ENCODE data around the gene ARHGAP1. TPM values are rescaled to one million over a fixed set of nuclear protein-coding genes. Genes with fewer than 3 reads are reported as not detected.

ARHGAP1 gene
- total RNA-seq, 2 experiments from 2014 or later = 45.1 to 46.8 TPM

DNA sequence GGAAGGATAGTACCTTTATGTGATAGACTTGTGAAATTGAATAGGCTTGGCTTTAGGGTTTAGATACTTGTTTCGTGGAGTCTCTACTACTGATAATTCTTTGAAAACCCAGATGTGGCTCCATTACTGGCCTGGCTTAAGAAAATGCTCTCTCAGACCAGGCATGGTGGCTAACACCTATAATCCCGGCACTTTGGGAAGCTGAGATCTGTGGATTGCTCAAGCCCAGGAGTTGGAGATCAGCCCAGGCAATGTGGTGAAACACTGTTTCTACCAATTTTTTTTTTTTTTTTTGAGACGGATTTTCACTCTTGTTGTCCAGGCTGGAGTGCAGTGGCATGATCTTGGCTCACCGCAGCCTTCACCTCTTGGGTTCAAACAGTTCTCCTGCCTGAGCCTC is 42.2 kb downstream of the ARHGAP1 start:
- H3K27me3 Mint-ChIP-seq = no peaks in the 10 kb centered on the region
- DNase-seq = no peak
- H3K36me3 Mint-ChIP-seq = peaks cover 2% of the 10 kb centered on the region
- H3K27ac Mint-ChIP-seq = no peak overlapping the region
- no peak overlapping the region for H3K4me3 Mint-ChIP-seq
- no peaks in the 10 kb centered on the region for H3K4me1 Mint-ChIP-seq
- H3K9me3 Mint-ChIP-seq = no peaks in the 10 kb centered on the region

DNA sequence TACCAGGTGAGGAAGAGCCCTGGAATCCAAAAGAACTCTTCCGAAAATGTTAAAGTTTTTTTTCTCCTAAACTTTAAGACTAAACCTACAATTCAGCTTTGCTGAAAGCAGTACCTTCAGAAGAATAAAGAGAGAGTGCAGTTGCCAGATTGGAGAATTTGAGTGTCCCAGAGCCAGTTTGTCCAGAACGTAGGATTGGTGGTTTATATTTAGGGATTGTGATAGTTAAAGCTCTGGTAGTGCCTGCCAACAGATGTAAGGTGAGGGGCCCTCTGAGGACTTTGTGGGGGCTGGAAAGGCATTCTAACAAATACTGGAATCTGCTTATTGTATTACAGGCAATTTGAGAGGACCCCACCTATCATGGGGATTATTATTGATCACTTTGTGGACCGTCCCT is 43.2 kb downstream of the ARHGAP1 start:
- Mint-ChIP-seq H3K4me3 (no peak overlapping the region), H3K36me3 (peaks cover 2% of the 10 kb centered on the region), H3K27ac (no peak overlapping the region), H3K27me3 (no peaks in the 10 kb centered on the region), H3K9me3 (no peaks in the 10 kb centered on the region), H3K4me1 (no peaks in the 10 kb centered on the region)
- no peak for DNase-seq

GRCh38 chr11:46655631-46656030 is 44.8 kb downstream of the ARHGAP1 start:
- H3K9me3 Mint-ChIP-seq = no peaks in the 10 kb centered on the region
- no peak for DNase-seq
- no peak overlapping the region for H3K27ac Mint-ChIP-seq
- no peaks in the 10 kb centered on the region for H3K4me1 Mint-ChIP-seq
- peaks cover 2% of the 10 kb centered on the region for H3K36me3 Mint-ChIP-seq
- H3K4me3 Mint-ChIP-seq = no peak overlapping the region
- no peaks in the 10 kb centered on the region for H3K27me3 Mint-ChIP-seq

DNA sequence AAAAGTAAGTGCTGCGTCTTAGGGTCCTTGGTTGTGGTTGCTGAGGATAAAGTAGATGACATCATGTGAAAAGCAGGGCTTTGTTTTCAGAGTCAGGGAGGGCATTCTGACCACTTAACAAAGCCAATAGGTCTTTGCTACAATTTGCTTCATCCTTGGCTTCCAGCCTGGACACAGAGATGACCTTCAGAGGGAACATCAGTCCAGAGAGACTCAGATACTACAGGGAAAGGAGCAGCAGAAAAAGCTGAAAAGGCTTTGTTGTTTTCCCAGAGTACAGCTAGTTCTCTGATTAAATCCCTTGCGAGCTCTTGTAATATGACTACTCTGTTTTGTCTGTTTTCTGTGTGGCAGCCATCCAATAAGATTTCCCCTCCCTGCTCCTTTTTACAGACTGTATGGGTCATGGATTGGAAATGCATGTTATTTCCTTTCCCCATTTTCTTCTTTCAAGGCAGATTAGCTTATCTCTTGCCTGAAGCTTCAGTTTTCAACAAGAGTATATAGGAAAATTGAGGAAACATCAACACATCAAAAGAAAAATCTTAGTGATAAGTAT is 51.2 kb downstream of the ARHGAP1 start:
- no peaks in the 10 kb centered on the region for H3K27me3 Mint-ChIP-seq
- H3K36me3 Mint-ChIP-seq = peaks cover 4% of the 10 kb centered on the region
- no peaks in the 10 kb centered on the region for H3K9me3 Mint-ChIP-seq
- DNase-seq = no peak
- no peak overlapping the region for H3K4me3 Mint-ChIP-seq
- H3K27ac Mint-ChIP-seq = peak overlapping the region; percentile 23
- H3K4me1 Mint-ChIP-seq = no peaks in the 10 kb centered on the region

DNA sequence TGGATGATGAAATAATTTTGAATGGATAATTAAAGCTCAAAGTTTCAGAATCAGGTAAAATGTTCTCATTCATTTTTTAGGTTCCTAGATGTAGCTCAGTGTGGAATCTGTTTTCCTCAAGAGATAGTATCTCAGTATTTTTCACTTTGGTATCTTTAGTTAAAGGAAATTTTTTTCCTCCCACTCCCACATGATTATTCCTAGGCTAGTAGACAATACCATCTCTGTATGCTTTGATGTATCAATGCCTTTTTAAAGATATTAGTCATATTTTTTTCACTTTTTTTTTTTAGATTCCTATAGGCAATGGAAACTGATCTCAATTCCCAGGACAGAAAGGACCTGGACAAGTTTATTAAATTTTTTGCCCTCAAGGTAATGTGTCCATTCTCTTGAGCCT is 56.4 kb downstream of the ARHGAP1 start:
- Mint-ChIP-seq H3K27ac (no peak overlapping the region), H3K36me3 (peaks cover 32% of the 10 kb centered on the region), H3K4me3 (no peak overlapping the region), H3K27me3 (no peaks in the 10 kb centered on the region), H3K4me1 (peaks cover 13% of the 10 kb centered on the region), H3K9me3 (peaks cover 3% of the 10 kb centered on the region)
- DNase-seq = no peak

- peaks cover 3% of the 10 kb centered on the region for H3K9me3 Mint-ChIP-seq
- no peaks in the 10 kb centered on the region for H3K27me3 Mint-ChIP-seq
- no peak overlapping the region for H3K27ac Mint-ChIP-seq
- peaks cover 32% of the 10 kb centered on the region for H3K36me3 Mint-ChIP-seq
- no peak overlapping the region for H3K4me3 Mint-ChIP-seq
- H3K4me1 Mint-ChIP-seq = peaks cover 13% of the 10 kb centered on the region
- DNase-seq = no peak
Observed at GRCh38 chr11:46643531-46643930, 56.9 kb downstream of the ARHGAP1 start.

DNA sequence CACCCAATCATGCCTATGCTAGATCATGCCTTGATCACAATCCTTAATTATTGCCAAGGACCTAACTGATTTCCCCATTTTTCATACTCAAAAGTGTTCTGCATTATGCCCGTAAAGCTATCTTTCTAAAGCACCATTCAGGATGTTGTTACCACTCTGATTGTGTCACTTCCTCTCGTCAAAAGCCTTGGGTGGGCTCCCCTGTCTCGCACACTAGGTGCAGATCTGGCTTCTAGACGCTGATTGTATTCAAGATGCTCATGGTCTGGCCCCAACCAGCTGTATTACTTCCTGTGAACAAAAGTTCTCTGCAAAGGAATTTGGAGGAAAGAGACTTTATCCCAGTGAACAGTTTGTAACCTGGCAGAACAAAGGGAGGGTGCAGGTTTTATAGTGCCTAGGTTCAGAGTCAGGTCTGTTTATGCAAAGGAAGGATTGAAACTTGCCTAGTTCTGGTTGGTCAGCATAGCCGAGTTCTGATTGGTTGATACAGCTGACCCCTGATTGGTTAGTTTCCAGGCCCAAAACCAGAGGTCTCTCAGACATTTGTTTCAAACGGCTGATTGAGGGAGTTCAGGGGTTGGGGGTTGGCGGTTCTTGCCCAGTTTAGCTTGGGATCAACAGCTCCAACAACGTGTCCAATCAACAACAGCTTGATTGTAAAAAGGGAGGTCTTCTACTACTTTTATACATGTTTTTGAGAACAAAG is 57.6 kb downstream of the ARHGAP1 start:
- Mint-ChIP-seq H3K4me3 (no peak overlapping the region), H3K27me3 (no peaks in the 10 kb centered on the region), H3K27ac (peak overlapping the region; percentile 3), H3K4me1 (peaks cover 13% of the 10 kb centered on the region), H3K36me3 (peaks cover 32% of the 10 kb centered on the region), H3K9me3 (peaks cover 3% of the 10 kb centered on the region)
- DNase-seq = no peak

- H3K9me3 Mint-ChIP-seq = peaks cover 3% of the 10 kb centered on the region
- H3K36me3 Mint-ChIP-seq = peaks cover 32% of the 10 kb centered on the region
- H3K4me3 Mint-ChIP-seq = no peak overlapping the region
- H3K27me3 Mint-ChIP-seq = no peaks in the 10 kb centered on the region
- peaks cover 13% of the 10 kb centered on the region for H3K4me1 Mint-ChIP-seq
- DNase-seq = no peak
- no peak overlapping the region for H3K27ac Mint-ChIP-seq
Observed at GRCh38 chr11:46641639-46642038, 58.8 kb downstream of the ARHGAP1 start.

GRCh38 chr11:46640036-46640788 is 60.2 kb downstream of the ARHGAP1 start:
- DNase-seq = no peak
- H3K27me3 Mint-ChIP-seq = no peaks in the 10 kb centered on the region
- H3K36me3 Mint-ChIP-seq = peaks cover 32% of the 10 kb centered on the region
- H3K27ac Mint-ChIP-seq = no peak overlapping the region
- H3K4me3 Mint-ChIP-seq = no peak overlapping the region
- H3K9me3 Mint-ChIP-seq = peaks cover 3% of the 10 kb centered on the region
- H3K4me1 Mint-ChIP-seq = peaks cover 13% of the 10 kb centered on the region

DNA sequence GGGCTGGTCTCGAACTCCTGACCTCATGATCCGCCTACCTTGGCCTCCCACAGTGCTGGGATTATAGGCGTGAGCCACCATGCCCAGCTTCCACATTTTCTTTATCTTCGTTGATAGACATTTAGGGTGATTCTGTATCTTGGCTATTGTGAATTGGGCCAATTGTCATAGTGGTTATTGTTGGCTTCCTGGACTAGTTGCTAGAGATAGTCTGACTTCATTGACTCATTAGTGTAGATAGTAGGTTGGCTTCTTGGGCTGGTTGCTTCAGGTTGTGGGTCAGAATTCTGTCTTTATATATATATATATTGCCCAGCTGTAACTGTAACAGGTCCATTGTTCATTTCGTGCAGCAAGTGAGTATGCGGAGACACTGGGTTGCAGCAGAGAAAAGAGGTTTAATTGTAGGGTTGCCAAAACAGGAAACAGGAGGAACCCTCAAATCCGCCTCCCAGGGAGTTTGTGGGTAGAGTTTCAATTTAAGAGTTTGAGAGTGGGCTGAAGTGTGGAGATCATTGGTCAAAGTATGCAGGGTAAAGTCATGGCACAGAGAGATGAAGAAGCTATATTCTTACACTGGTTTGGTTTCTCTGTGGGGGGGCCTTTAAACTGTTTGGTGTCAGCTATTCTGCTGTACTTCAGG is 61.1 kb downstream of the ARHGAP1 start:
- H3K9me3 Mint-ChIP-seq = peaks cover 3% of the 10 kb centered on the region
- no peaks in the 10 kb centered on the region for H3K27me3 Mint-ChIP-seq
- no peak for DNase-seq
- H3K36me3 Mint-ChIP-seq = peaks cover 31% of the 10 kb centered on the region
- no peak overlapping the region for H3K4me3 Mint-ChIP-seq
- peaks cover 13% of the 10 kb centered on the region for H3K4me1 Mint-ChIP-seq
- no peak overlapping the region for H3K27ac Mint-ChIP-seq

GRCh38 chr11:46637546-46637945 is 62.9 kb downstream of the ARHGAP1 start:
- Mint-ChIP-seq H3K9me3 (peaks cover 3% of the 10 kb centered on the region), H3K27me3 (no peaks in the 10 kb centered on the region), H3K4me1 (peaks cover 8% of the 10 kb centered on the region), H3K27ac (no peak overlapping the region), H3K36me3 (peaks cover 21% of the 10 kb centered on the region), H3K4me3 (no peak overlapping the region)
- DNase-seq = no peak

DNA sequence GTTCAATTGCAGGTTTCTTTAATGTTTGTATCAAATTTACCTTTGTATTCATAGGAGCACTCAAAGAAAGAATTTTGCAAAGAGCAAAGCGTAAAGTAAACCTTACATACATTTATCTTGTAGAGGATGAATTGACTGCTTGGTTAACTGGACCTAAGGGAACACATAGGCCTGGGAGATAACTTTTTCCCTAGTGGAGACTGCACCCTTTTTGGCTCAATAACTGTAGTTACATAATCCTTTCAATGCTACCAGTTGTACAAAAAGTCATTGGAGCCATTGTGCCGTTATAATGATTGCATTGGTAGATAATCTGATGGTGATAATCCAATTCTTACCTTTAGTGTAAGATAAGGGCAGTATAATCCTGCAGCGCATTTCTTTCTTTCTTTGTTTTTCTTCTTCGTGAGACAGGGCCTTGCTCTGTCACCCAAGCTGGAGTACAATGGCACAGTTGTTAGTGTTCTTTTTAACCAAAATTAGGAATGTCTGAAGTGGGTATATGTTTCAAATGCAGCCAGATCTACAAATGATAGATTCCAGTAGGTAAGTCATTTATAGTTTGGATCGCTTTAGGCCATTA is 64.8 kb downstream of the ARHGAP1 start:
- no peak for DNase-seq
- Mint-ChIP-seq H3K4me3 (no peak overlapping the region), H3K4me1 (peaks cover 7% of the 10 kb centered on the region), H3K9me3 (peaks cover 2% of the 10 kb centered on the region), H3K27me3 (no peaks in the 10 kb centered on the region), H3K27ac (no peak overlapping the region), H3K36me3 (peaks cover 14% of the 10 kb centered on the region)

GRCh38 chr11:46633291-46634217 is 66.9 kb downstream of the ARHGAP1 start:
- no peak overlapping the region for H3K27ac Mint-ChIP-seq
- peaks cover 5% of the 10 kb centered on the region for H3K36me3 Mint-ChIP-seq
- H3K4me3 Mint-ChIP-seq = no peak overlapping the region
- no peak for DNase-seq
- H3K9me3 Mint-ChIP-seq = no peaks in the 10 kb centered on the region
- H3K27me3 Mint-ChIP-seq = no peaks in the 10 kb centered on the region
- H3K4me1 Mint-ChIP-seq = peaks cover 5% of the 10 kb centered on the region

DNA sequence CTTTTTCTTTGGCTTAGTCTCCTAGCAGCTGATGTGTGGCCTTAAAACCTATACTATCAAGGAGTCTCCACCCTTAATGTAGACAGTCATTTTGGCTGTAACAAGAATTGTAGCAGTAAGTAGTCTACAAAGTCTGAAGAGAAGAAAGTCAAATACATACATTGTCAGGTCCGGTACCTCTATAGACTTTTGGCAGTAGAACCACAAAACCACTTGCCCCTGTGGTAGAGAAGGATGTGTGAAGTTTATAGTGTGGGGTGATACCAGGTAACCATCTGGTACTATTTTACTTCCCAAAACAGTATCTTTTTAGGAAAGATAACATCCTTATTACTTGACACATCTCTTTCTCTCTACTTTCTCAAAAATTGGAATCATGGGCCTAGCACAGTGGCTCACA is 67.9 kb downstream of the ARHGAP1 start:
- H3K4me1 Mint-ChIP-seq = peaks cover 5% of the 10 kb centered on the region
- H3K27me3 Mint-ChIP-seq = no peaks in the 10 kb centered on the region
- peak overlapping the region; percentile 40 for H3K27ac Mint-ChIP-seq
- H3K9me3 Mint-ChIP-seq = no peaks in the 10 kb centered on the region
- peaks cover 5% of the 10 kb centered on the region for H3K36me3 Mint-ChIP-seq
- no peak for DNase-seq
- no peak overlapping the region for H3K4me3 Mint-ChIP-seq
